H54 (cell line): ENCODE results near the gene NID1.

Source experiments
- DNase-seq: peaks from one replicate; pipeline ENCODE4 v3.0.0; 2011; ENCODE audit warnings: low spot score, mixed read lengths; ENCODE audit not compliant: insufficient read length
- FAIRE-seq: peaks from 3 replicates; lab custom pipeline; 2011; peaks lifted over from hg19 to GRCh38; lab: Jason Lieb, UNC
- POLR2A ChIP-seq: IDR thresholded peaks from 2 replicates; pipeline ENCODE4 v1.6.1; 2011; ENCODE audit warnings: low read depth, mild to moderate bottlenecking, low read length

The NID1 gene, protein sequence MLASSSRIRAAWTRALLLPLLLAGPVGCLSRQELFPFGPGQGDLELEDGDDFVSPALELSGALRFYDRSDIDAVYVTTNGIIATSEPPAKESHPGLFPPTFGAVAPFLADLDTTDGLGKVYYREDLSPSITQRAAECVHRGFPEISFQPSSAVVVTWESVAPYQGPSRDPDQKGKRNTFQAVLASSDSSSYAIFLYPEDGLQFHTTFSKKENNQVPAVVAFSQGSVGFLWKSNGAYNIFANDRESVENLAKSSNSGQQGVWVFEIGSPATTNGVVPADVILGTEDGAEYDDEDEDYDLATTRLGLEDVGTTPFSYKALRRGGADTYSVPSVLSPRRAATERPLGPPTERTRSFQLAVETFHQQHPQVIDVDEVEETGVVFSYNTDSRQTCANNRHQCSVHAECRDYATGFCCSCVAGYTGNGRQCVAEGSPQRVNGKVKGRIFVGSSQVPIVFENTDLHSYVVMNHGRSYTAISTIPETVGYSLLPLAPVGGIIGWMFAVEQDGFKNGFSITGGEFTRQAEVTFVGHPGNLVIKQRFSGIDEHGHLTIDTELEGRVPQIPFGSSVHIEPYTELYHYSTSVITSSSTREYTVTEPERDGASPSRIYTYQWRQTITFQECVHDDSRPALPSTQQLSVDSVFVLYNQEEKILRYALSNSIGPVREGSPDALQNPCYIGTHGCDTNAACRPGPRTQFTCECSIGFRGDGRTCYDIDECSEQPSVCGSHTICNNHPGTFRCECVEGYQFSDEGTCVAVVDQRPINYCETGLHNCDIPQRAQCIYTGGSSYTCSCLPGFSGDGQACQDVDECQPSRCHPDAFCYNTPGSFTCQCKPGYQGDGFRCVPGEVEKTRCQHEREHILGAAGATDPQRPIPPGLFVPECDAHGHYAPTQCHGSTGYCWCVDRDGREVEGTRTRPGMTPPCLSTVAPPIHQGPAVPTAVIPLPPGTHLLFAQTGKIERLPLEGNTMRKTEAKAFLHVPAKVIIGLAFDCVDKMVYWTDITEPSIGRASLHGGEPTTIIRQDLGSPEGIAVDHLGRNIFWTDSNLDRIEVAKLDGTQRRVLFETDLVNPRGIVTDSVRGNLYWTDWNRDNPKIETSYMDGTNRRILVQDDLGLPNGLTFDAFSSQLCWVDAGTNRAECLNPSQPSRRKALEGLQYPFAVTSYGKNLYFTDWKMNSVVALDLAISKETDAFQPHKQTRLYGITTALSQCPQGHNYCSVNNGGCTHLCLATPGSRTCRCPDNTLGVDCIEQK

DNA sequence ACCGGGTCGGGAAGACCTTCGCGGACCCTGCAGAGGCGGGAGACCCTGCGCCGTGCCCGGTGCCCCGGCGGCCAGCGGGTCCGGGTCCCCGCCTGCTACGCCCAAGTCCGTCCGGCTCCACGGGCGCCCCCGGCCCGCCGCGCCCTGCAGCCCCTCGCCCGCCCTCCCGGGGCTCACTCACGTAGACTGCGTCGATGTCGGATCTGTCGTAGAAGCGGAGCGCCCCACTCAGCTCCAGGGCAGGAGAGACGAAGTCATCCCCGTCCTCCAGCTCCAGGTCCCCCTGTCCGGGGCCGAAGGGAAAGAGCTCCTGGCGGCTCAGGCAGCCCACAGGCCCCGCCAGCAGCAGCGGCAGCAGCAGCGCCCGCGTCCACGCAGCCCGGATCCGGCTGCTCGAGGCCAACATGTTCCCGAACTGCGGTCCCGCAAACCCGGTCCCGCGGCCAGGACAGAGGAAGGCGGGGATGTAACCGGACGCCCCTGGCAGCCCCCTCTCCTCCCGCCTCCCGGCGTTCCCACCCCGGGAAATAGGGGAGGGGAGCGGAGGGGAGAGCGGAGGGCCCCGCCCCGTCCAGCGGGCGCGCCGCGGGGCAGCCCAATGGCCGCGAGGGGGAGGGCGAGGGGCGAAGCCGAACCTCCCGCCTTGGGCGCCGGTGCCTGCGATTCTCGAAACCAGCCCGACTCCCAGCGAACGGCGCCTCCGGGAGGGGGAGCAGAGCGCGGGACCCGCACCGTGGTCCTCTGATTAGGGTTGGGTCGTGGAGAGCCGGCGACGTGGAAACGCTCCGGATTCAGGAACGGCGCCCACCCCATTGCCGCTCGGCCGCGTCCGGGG lies at the start of gene NID1:
Gene NID1 (minus strand): TSS at position 417 of the 835 bp plus-strand sequence. CDS start 11 bp downstream, at position 406.
- DNase-seq, result peak; percentile 69
- peak; percentile 75 for TF ChIP-seq POLR2A
- FAIRE-seq, result no peak

DNA sequence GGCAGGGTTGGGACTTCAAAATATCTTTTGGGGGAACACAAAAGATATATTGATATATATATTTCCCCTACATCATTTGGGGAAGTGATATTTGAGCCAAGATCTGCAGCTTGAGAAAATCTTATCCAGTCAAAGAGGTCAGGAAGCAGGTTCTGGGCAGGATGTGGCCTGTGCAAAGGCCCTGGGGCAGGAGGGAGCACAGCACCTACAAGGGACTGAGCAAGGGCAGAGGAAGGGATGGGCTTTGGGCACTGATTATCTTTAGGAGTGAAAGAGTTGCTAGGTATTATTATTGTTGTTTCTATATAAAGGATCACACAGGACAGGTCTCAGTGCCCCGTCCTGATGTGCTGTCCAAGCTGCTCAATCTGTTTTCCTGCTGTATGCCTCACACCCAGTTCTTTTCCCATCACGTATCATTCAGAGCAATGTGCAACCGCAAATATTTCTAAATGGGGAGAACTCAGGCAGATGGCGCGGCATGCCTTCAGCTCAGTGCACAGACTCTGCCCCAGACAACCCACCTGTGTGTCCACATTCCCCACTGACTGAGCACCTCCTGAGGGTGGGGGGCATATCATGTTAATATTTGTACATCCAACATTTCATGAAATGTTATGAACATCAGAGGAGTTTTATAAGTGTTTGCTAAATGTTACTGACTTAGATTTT lies 49.3 kb upstream of the NID1 start:
- DNase-seq (no peak), FAIRE-seq (no peak)
- TF ChIP-seq POLR2A, result no peak

DNA sequence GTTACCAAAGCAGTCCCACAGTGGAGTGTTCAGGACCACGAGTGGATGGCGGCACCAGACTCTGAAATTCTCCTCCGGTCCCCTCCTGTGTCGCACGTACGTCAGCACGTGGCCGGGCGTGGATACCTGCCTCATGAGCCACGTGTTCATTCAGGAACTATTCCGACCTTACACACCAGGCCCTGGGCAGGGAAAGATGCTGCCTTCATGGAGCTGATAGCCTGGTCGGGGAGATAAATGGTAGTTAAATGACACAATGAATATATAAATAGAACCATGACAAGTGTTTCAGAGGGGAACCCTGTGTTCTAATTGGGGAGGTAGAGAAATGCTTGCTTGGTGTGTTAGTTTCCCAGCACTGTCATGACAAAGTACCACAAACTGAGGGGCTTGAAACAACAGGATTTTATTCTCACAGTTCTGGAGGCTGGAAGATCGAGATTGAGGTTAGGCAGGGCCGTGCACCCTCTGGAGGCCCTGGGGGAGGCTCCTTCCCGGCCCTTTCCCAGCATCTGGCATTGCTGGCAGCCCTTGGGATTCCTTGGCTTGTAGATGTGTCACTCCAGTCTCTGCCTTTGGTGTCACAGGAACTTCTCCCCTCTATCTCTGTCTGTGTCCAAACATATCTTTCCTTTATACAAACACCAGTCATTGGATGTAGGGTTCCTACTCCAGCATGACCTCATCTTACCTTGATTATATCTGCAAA lies 48.6 kb upstream of the NID1 start:
- FAIRE-seq, result no peak
- TF ChIP-seq POLR2A, result no peak
- no peak for DNase-seq

DNA sequence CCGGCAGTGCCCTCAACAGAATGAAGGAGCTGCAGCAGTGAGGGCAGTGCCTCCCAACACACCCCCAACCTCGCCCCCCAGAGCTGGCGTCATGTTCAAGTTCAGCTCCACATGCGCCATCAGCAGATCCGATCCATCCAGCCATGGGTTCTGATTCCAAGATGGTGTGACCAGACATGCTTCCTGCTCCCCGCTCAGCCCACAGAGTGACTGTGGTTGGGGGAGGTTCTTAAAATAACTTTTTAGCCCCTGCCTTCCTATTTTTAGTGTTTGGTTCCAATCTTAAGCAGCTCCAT lies 47.4 kb upstream of the NID1 start:
- no peak for TF ChIP-seq POLR2A
- DNase-seq, result no peak
- no peak for FAIRE-seq

DNA sequence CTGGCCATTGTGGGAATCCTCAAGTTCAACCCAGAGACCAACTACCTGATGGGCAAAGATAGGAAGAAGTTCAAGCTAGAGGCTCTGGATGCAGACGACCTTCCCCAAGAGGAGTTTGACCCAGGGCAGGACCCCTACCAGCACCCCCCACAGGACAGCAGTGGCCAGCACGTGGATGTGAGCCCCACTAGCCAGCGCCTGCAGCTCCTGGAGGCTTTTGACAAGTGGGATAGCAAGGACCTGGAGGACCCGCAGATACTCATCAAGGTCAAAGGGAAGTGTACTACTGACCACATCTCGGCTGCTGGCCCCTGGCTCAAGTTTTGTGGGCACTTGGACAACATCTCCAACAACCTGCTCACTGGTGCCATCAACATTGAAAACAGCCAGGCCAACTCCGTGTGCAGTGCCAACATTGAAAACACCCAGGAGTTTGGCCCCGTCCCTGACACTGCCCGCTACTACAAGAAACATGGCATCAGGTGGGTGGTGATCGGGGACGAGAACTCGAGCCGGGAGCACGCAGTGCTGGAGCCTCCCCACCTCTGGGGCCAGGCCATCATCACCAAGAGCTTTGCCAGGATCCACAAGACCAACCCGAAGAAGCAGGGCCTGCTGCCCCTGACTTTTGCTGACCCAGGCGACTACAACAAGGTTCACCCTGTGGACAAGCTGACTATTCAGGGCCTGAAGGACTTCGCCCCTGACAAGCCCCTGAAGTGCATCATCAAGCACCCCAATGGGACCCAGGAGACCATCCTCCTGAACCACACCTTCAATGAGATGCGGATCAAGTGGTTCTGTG lies 46.8 kb upstream of the NID1 start:
- no peak for DNase-seq
- TF ChIP-seq POLR2A, result no peak
- no peak for FAIRE-seq

DNA sequence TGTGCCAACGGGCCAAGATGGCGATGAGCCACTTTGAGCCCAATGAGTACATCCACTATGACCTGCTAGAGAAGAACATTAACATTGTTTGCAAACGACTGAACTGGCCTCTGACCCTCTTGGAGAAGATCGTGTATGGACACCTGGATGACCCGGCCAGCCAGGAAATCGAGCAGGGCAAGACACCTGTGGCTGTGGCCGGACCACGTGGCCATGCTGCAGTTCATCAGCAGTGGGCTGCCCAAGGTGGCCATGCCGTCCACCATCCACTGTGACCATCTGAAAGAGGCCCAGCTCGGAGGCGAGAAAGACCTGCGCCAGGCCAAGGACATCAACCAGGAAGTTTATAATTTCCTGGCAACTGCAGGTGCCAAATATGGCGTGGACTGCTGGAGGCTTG lies 45.2 kb upstream of the NID1 start:
- DNase-seq, result no peak
- no peak for FAIRE-seq
- TF ChIP-seq POLR2A, result no peak

DNA sequence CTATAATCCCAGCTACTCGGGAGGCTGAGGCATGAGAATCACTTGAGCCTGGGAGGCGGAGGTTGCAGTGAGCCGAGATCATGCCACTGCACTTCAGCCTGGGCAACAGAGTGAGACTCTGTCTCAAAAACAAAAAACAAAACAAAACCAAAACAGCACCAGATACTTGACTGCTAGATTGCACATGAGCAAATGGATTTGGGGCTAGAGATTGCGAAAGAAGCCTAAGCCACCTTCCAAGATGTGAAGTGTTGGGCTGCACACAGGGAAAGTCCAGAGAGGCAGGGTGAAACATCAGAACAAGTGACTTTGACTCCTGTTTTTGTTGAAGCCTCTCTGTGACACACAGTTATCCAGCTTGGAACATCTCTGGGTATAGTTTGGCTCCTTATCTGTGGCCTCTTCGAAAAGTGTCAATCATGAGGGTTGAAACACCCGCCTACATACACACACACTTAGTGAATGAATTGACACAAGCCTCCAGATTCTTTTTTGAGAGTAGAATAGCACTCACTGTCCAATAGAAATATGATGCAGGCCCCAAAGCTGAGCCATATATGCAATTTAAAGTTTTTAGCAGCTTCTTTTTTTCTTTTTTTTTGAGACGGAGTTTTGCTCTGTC lies 43.2 kb upstream of the NID1 start:
- FAIRE-seq, result no peak
- DNase-seq, result no peak
- no peak for TF ChIP-seq POLR2A

DNA sequence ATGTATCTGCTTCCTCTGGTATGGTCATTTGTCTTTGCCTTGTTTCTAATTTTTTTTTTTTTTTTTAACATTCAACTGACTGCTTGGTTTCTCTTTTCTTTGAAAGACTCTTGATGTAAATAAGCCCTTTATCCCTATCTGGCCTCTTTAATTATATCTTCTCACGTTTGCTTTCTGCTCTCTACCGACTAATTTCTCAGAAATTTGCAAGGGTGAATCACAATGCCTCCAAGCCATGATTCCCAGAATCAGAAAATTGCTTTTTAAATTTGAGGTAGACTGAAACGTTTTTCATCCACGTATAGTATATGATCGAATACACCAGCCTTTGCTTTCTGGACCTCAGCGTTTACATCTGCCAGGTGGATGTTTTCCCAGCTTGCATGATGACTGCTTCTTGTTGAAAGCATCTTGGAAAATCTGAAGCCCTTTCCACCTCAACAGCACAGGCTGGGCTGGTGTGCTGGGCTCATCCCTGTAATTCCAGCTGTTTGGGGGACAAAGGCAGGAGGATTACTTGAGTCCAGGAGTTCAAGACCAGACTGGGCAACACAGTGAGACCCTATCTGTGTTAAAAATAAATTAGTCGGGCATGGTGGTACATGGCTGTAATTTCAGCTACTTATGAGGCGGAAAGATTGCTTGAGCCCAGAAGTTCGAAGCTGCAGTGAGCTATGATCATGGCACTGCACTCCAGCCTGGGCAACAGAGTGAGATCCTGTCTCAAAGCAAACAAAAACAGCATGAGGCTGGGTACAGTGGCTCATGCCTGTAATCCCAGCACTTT lies 42.4 kb upstream of the NID1 start:
- DNase-seq, result no peak
- FAIRE-seq, result no peak

DNA sequence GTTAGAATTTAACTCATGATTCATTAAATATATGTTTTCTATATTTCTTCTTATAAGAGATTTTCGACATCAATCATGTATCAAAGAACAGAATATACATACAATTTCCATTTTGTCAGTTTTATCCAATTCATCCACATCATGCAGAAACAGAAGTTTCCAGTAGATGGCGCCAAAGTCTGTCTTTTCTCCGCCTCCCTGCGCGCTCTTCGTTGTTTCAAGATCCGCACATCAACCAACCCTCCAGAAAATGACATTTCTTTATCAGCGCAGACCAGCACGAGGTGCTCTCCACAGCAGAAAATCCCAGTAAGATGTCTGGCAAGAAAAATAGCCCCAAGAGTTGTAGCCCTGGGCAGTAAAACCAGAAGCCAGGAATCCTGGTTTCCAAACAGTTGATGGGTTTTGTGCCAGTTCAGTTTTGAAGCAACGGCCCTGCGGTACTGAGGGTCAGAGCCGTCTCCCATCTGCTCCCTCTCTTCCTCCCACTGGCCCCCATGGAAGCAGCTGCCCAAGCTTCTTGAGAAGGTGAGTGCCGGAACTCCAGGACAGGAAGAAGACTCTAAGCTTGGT lies 38.8 kb upstream of the NID1 start:
- FAIRE-seq (no peak), DNase-seq (no peak)
- no peak for TF ChIP-seq POLR2A

More for the DNA sequence above, 42.4 kb upstream of the NID1 start:
- TF ChIP-seq POLR2A, result no peak

DNA sequence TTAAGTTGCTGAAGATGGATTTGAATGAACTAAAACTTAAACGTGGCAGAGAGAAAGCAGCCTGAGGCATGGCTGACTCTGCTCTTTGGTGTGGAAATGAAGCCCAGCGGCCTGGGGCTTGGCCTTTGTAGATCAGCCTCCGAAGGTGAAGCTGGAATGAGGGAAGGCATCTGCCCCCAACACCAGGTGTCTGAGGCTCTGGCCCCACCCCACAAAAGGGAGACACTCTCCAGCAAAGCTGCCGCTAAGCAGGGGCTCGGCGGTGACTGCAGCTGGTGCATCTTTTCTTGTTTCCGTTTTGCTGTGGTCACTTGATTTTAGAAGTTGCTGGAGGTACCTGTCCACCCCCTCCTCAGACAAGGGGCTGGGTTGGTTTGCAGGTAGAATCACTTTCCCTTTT lies 38.2 kb upstream of the NID1 start:
- TF ChIP-seq POLR2A, result no peak
- FAIRE-seq, result no peak
- DNase-seq, result no peak
